ENCODE results near the gene ZNF575.

ZNF575 gene

DNA sequence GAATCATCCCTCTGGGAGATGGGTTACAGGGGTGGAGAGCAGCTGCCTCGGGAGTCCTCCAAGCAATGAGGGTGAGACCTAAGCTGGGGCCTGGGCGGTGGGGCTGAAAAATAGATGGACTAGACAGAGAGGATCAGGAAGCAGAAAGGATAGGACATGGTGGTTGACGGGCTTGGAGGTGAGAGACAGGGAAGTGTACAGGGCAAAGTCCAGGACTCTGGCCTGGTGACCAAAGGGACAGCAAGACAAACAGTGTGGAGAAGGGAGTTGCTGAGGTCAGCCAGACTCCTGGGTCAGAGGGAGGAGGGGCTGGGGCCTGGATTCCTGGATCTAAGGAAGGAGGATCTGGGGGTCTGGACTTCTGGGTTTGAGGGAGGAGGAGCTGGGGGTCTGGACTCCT is 33.9 kb upstream of the ZNF575 start:
- TF ChIP-seq YY1 (IDR thresholded peaks at IDR 0.05; ENCODE audit: low read depth) = no peak
- TF ChIP-seq EP300 (IDR thresholded peaks at IDR 0.05; ENCODE audit: borderline replicate concordance) = no peak
- TF ChIP-seq ZBTB7A (IDR thresholded peaks at IDR 0.05; ENCODE audit: low read depth) = no peak
- TF ChIP-seq, protein P1, sequence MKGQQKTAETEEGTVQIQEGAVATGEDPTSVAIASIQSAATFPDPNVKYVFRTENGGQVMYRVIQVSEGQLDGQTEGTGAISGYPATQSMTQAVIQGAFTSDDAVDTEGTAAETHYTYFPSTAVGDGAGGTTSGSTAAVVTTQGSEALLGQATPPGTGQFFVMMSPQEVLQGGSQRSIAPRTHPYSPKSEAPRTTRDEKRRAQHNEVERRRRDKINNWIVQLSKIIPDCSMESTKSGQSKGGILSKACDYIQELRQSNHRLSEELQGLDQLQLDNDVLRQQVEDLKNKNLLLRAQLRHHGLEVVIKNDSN (IDR thresholded peaks at IDR 0.05) = no peak
- TF ChIP-seq CREB1 (IDR thresholded peaks at IDR 0.05; ENCODE audit: low read depth) = no peak
- TF ChIP-seq, protein P2, sequence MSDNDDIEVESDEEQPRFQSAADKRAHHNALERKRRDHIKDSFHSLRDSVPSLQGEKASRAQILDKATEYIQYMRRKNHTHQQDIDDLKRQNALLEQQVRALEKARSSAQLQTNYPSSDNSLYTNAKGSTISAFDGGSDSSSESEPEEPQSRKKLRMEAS (IDR thresholded peaks at IDR 0.05) = no peak
- TF ChIP-seq TAF1 (IDR thresholded peaks at IDR 0.05; ENCODE audit: low read depth) = no peak
- no peak for TF ChIP-seq RAD21 (IDR thresholded peaks at IDR 0.05; ENCODE audit: low read depth)
- TF ChIP-seq CEBPB (IDR thresholded peaks at IDR 0.05) = no peak
- TF ChIP-seq TEAD4 (IDR thresholded peaks at IDR 0.05) = no peak
- no peak for TF ChIP-seq NFIC (IDR thresholded peaks at IDR 0.05)
- TF ChIP-seq FOXM1 (IDR thresholded peaks at IDR 0.05; ENCODE audit: borderline replicate concordance, low read depth) = no peak

GRCh38 chr19:43501661-43502418 is 31.1 kb upstream of the ZNF575 start:
- TF ChIP-seq TEAD4 (IDR thresholded peaks at IDR 0.05) = no peak
- no peak for TF ChIP-seq EGR1 (IDR thresholded peaks at IDR 0.05)

- TF ChIP-seq RAD21 (IDR thresholded peaks at IDR 0.05; ENCODE audit: low read depth) = no peak
- no peak for TF ChIP-seq REST (IDR thresholded peaks at IDR 0.05; ENCODE audit: low read depth)
- TF ChIP-seq, protein P1 (IDR thresholded peaks at IDR 0.05) = no peak
- TF ChIP-seq YY1 (IDR thresholded peaks at IDR 0.05; ENCODE audit: low read depth) = no peak
- TF ChIP-seq NFIC (IDR thresholded peaks at IDR 0.05) = no peak
- TF ChIP-seq EGR1 (IDR thresholded peaks at IDR 0.05) = no peak
- no peak for TF ChIP-seq TAF1 (IDR thresholded peaks at IDR 0.05; ENCODE audit: low read depth)
- no peak for TF ChIP-seq FOXM1 (IDR thresholded peaks at IDR 0.05; ENCODE audit: borderline replicate concordance, low read depth)
- TF ChIP-seq, protein P2 (IDR thresholded peaks at IDR 0.05) = no peak
- TF ChIP-seq EP300 (IDR thresholded peaks at IDR 0.05; ENCODE audit: borderline replicate concordance) = no peak
- no peak for TF ChIP-seq TEAD4 (IDR thresholded peaks at IDR 0.05)
- TF ChIP-seq TCF12 (IDR thresholded peaks at IDR 0.05; ENCODE audit: low read depth) = no peak
- no peak for TF ChIP-seq CEBPB (IDR thresholded peaks at IDR 0.05)
- no peak for TF ChIP-seq ZBTB7A (IDR thresholded peaks at IDR 0.05; ENCODE audit: low read depth)
- no peak for TF ChIP-seq CREB1 (IDR thresholded peaks at IDR 0.05; ENCODE audit: low read depth)
Observed at GRCh38 chr19:43502419-43502976, 30.5 kb upstream of the ZNF575 start.

GRCh38 chr19:43503501-43504425 is 29.2 kb upstream of the ZNF575 start:
- TF ChIP-seq ZBTB7A (IDR thresholded peaks at IDR 0.05; ENCODE audit: low read depth) (peak; percentile 94; the same call in 1 of the 2 replicates), TAF1 (IDR thresholded peaks at IDR 0.05; ENCODE audit: low read depth) (0 out of 2 replicates have a peak, but pooled peaks have one; percentile 28), TCF12 (IDR thresholded peaks at IDR 0.05; ENCODE audit: low read depth) (no peak), CREB1 (IDR thresholded peaks at IDR 0.05; ENCODE audit: low read depth) (no peak), YY1 (IDR thresholded peaks at IDR 0.05; ENCODE audit: low read depth) (peak; percentile 33; the same call in 1 of the 2 replicates), FOXM1 (IDR thresholded peaks at IDR 0.05; ENCODE audit: borderline replicate concordance, low read depth) (no peak)
- TF ChIP-seq, protein P2 (IDR thresholded peaks at IDR 0.05) = no peak

GRCh38 chr19:43504426-43505185 is 28.4 kb upstream of the ZNF575 start, which contains the start of gene PHLDB3:
PHLDB3 (minus strand) TSS chr19:43504746; CDS start chr19:43504118, 628 bp downstream.
- TF ChIP-seq EP300 (IDR thresholded peaks at IDR 0.05; ENCODE audit: borderline replicate concordance) = 0 out of 2 replicates have a peak, but pooled peaks have one; percentile 9
- TF ChIP-seq, protein P2 (IDR thresholded peaks at IDR 0.05) = peak; percentile 71
- TF ChIP-seq ZBTB7A (IDR thresholded peaks at IDR 0.05; ENCODE audit: low read depth) = peak; percentile 71
- TF ChIP-seq, protein P1 (IDR thresholded peaks at IDR 0.05) = no peak
- TF ChIP-seq TAF1 (IDR thresholded peaks at IDR 0.05; ENCODE audit: low read depth) = no peak
- peak; percentile 32; the same call in 1 of the 2 replicates for TF ChIP-seq TCF12 (IDR thresholded peaks at IDR 0.05; ENCODE audit: low read depth)
